ENCODE measurements around the gene PLEKHA6. TPM values are rescaled to one million over a fixed set of nuclear protein-coding genes. Genes with fewer than 3 reads are reported as not detected.

PLEKHA6 gene
- total RNA-seq, 1 experiment from 2014 or later = 2.1 TPM

DNA sequence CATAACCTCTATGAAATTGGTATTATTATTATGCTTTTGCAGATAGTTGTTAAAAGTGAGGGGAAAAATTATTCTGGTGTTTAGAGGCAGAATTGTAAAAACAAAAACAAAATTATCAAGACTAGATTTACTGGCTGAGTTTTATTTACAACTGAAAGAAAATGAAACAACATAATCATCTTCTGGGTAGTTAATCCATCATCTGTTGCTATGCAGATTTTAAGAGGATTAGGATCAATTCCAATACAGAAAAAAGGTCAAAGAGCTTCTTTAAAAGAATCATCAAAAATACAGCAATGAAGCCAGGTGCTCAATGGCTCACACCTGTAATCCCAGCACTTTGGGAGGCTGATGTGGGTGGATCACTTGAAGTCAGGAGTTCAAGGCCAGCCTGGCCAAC lies 154.2 kb downstream of the PLEKHA6 start:
- Histone ChIP-seq H3K18ac (ENCODE audit: insufficient read length, low read depth, low read length) (no peak overlapping the region), H3K27ac (ENCODE audit: insufficient read length, low read depth, low read length) (no peak overlapping the region), H3T11ph (ENCODE audit: low read length) (no peak overlapping the region), H2BK12ac (ENCODE audit: insufficient read length, low read depth, low read length) (no peak overlapping the region), H3K14ac (ENCODE audit: insufficient read depth, low read length) (no peak overlapping the region), H3K4me1 (ENCODE audit: insufficient read depth, low read length) (no peaks in the 10 kb centered on the region; the same call in 1 of the 2 replicates), H2AK5ac (ENCODE audit: insufficient read length, low read length) (no peak overlapping the region), H4K5ac (ENCODE audit: insufficient read length, low read depth, low read length) (no peak overlapping the region), H4K91ac (ENCODE audit: insufficient read length, low read depth, low read length) (no peak overlapping the region), H2BK20ac (ENCODE audit: low read depth, low read length, poor library complexity, severe bottlenecking) (no peak overlapping the region), H4K20me1 (ENCODE audit: control insufficient read depth, insufficient read depth, insufficient read length) (no peaks in the 10 kb centered on the region), H3K9ac (ENCODE audit: extremely low read depth, insufficient read length, low read length) (no peak overlapping the region), H2BK5ac (ENCODE audit: insufficient read length, low read length) (no peak overlapping the region), H3K79me1 (ENCODE audit: insufficient read depth, low read depth, low read length, poor library complexity, severe bottlenecking) (no peaks in the 10 kb centered on the region), H3K9me3 (ENCODE audit: control insufficient read depth, low read depth, low read length) (no peaks in the 10 kb centered on the region), H3K27me3 (ENCODE audit: insufficient read depth, low read length) (no peaks in the 10 kb centered on the region), H3K79me2 (ENCODE audit: insufficient read depth, low read length) (no peaks in the 10 kb centered on the region), H4K8ac (replicated peaks; ENCODE audit: insufficient read length, low read depth, low read length) (no peak overlapping the region), H3K56ac (ENCODE audit: insufficient read length, low read depth, low read length) (no peak overlapping the region), H2BK120ac (ENCODE audit: low read depth, low read length, poor library complexity, severe bottlenecking) (no peak overlapping the region), H3K23ac (ENCODE audit: insufficient read length, low read depth, low read length) (no peak overlapping the region), H3K23me2 (ENCODE audit: insufficient read length, low read depth, low read length, poor library complexity, severe bottlenecking) (no peaks in the 10 kb centered on the region), H3K4ac (ENCODE audit: low read depth, low read length) (no peak overlapping the region), H2BK15ac (ENCODE audit: low read depth, low read length) (no peak overlapping the region), H3K4me2 (ENCODE audit: insufficient read depth, insufficient read length, low read length) (no peak overlapping the region), H2AFZ (ENCODE audit: low read length) (no peak overlapping the region)
- no peak overlapping the region; a peak in 1 of 7 replicates for H3K27ac Mint-ChIP-seq
- H3K27me3 Mint-ChIP-seq (ENCODE audit: low read depth) = no peaks in the 10 kb centered on the region; the same call in 1 of the 2 replicates
- H3K36me3 Mint-ChIP-seq (ENCODE audit: insufficient read depth in 1 of 3, low read depth in 3 of 3) = no peaks in the 10 kb centered on the region
- DNase-seq = no peak
- TF ChIP-seq, protein P1, sequence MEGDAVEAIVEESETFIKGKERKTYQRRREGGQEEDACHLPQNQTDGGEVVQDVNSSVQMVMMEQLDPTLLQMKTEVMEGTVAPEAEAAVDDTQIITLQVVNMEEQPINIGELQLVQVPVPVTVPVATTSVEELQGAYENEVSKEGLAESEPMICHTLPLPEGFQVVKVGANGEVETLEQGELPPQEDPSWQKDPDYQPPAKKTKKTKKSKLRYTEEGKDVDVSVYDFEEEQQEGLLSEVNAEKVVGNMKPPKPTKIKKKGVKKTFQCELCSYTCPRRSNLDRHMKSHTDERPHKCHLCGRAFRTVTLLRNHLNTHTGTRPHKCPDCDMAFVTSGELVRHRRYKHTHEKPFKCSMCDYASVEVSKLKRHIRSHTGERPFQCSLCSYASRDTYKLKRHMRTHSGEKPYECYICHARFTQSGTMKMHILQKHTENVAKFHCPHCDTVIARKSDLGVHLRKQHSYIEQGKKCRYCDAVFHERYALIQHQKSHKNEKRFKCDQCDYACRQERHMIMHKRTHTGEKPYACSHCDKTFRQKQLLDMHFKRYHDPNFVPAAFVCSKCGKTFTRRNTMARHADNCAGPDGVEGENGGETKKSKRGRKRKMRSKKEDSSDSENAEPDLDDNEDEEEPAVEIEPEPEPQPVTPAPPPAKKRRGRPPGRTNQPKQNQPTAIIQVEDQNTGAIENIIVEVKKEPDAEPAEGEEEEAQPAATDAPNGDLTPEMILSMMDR (conservative IDR thresholded peaks at IDR 0.05) = no peak
- peaks cover 24 to 28% of the 10 kb centered on the region in 2 experiments for H3K4me1 Mint-ChIP-seq
- H3K4me3 Mint-ChIP-seq = no peak overlapping the region
- H3K9me3 Mint-ChIP-seq = no peaks in the 10 kb centered on the region
